22Rv1 (cell line): Measurements from ENCODE around the gene C10orf53.

ENCODE experiments used
- H3K27ac ChIP-seq: fragments of 450-650 bp; 2 replicates; pipeline ENCODE4 v1.5.1; 2017
- CTCF ChIP-seq: fragments of 450-650 bp; IDR thresholded peaks from 2 replicates; pipeline ENCODE4 v1.5.1; 2017; ENCODE audit warnings: mild to moderate bottlenecking
- ZFX ChIP-seq: fragments of 450-650 bp; IDR thresholded peaks from 2 replicates; pipeline ENCODE4 v1.6.1; 2017; ENCODE audit warnings: antibody characterized with exemption, borderline replicate concordance

Gene C10orf53

DNA sequence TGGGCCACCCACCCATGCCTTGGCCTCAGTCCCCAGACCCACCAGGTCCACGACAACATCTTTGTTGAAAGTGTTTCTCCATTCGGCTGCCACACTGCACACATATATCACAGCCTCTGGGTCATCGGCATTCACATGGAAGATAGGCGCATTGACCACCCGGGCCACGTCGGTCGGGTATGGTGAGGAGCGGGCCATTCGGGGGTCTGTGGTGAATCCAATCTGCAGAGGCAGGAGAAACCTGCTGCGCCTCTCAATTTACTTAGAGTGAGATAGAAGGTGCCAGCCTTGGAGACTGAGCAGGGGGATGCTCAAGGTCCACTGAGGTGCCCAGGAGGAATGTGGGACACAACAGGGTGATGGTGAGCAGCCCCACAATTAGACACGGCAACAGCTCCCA, 66.3 kb downstream of the C10orf53 start:
- no peak overlapping the region for H3K27ac ChIP-seq
- TF ChIP-seq CTCF (no peak), ZFX (no peak)

DNA sequence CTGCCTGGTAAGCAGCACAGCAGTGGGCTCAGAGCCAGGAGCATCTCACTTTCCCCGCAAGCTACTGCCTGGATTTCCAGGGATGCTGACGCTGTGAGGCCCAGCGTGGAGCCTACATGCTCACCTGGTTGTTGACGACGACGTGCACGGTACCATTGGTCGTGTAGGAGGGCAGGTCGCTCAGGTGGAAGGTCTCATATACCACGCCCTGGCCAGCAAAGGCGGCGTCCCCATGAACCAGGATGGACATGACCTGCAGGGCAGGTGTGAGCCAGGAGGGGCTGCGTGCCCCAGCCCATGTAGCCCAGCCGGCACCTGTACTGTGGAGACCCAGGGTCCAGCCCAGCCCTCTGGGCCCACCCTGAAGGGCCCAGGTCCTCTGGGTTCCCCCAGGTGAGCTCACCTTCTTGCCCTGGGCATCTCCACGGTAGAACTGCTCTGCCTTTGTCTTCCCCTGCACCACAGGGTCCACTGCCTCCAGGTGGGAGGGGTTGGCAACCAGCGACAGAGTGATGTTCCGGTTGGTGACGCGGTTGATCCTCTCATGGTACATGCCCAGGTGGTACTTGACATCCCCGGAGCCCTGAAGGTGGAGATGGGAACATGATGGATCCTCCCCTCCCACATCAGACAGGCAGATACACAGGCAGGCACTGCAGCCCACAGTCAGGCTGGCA, 67.3 kb downstream of the C10orf53 start:
- H3K27ac ChIP-seq, result no peak overlapping the region
- TF ChIP-seq CTCF (no peak), ZFX (no peak)
